Loucy (cell line): ENCODE results near the gene NFATC3.
A peak's percentile ranks its signal among the peaks of the same experiment; 100 is the strongest.

Experiments used
- H2AFZ ChIP-seq: fragments of 200-600 bp; sonication (generic); 2 replicates; pipeline ENCODE4 v1.6.0; 2016; ENCODE audit warnings: antibody characterized with exemption, mild to moderate bottlenecking, low read length, moderate library complexity
- H3F3A ChIP-seq: fragments of 200-600 bp; 2 replicates; pipeline ENCODE4 v1.6.0; 2016; ENCODE audit warnings: antibody characterized with exemption, low read depth, mild to moderate bottlenecking
- H3K27me3 ChIP-seq: fragments of 200-600 bp; sonication (generic); 2 replicates; pipeline ENCODE4 v1.6.1; 2014; ENCODE audit warnings: low read length, mild to moderate bottlenecking; ENCODE audit not compliant: insufficient read depth, poor library complexity, severe bottlenecking
- H3K36me3 ChIP-seq: fragments of 200-600 bp; sonication (generic); 2 replicates; pipeline ENCODE4 v1.6.1; 2016; ENCODE audit warnings: low read length; ENCODE audit not compliant: insufficient read depth
- H3K4me1 ChIP-seq: fragments of 200-600 bp; sonication (generic); 2 replicates; pipeline ENCODE4 v1.5.1; 2014; ENCODE audit warnings: low read length, mild to moderate bottlenecking; ENCODE audit not compliant: insufficient read depth, poor library complexity, severe bottlenecking
- H3K4me2 ChIP-seq: fragments of 200-600 bp; sonication (generic); 2 replicates; pipeline ENCODE4 v1.6.0; 2014; ENCODE audit warnings: antibody characterized with exemption, low read length, low read depth, mild to moderate bottlenecking; ENCODE audit not compliant: poor library complexity, severe bottlenecking
- H3K4me3 ChIP-seq: fragments of 200-600 bp; sonication (generic); 2 replicates; pipeline ENCODE4 v1.5.1; 2014; ENCODE audit warnings: low read length, mild to moderate bottlenecking, mixed read lengths; ENCODE audit not compliant: poor library complexity, severe bottlenecking
- H3K79me2 ChIP-seq: fragments of 200-600 bp; sonication (generic); 2 replicates; pipeline ENCODE4 v1.6.1; 2014; ENCODE audit warnings: low read length; ENCODE audit not compliant: insufficient read depth
- H3K9ac ChIP-seq: fragments of 200-600 bp; sonication (generic); 2 replicates; pipeline ENCODE4 v1.6.0; 2014; ENCODE audit warnings: mild to moderate bottlenecking, low read depth, low read length, moderate library complexity; ENCODE audit not compliant: poor library complexity, severe bottlenecking
- H3K9me2 ChIP-seq: fragments of 200-600 bp; sonication (generic); replicated peaks from 2 replicates; pipeline ENCODE4 v1.6.1; 2016; ENCODE audit warnings: low read depth, low read length, mixed read lengths
- H3K9me3 ChIP-seq: fragments of 200-600 bp; sonication (generic); 2 replicates; pipeline ENCODE4 v1.6.1; 2014; ENCODE audit warnings: mild to moderate bottlenecking, antibody characterized with exemption, low read length, low read depth; ENCODE audit not compliant: insufficient read depth
- H4K20me1 ChIP-seq: fragments of 200-600 bp; sonication (generic); 2 replicates; pipeline ENCODE4 v1.6.0; 2014; ENCODE audit warnings: antibody characterized with exemption, low read length, mild to moderate bottlenecking; ENCODE audit not compliant: insufficient read depth, poor library complexity, severe bottlenecking
- EZH2phosphoT487 ChIP-seq: fragments of 200-600 bp; IDR thresholded peaks from 2 replicates; pipeline ENCODE4 v1.6.1; 2018; ENCODE audit warnings: antibody characterized with exemption, mild to moderate bottlenecking, moderate library complexity, borderline replicate concordance
- TF ChIP-seq, protein P1 (sequence below): fragments of 200-600 bp; sonication (generic); conservative IDR thresholded peaks from 2 replicates; pipeline ENCODE4 v1.5.1; 2014; ENCODE audit warnings: mild to moderate bottlenecking, antibody characterized with exemption, low read length

NFATC3 gene

GRCh38 chr16:68274441-68274840, 189.3 kb downstream of the NFATC3 start:
- Histone ChIP-seq H3F3A (0 out of 2 replicates have a peak, but pooled peaks cover 2% of the 10 kb centered on the region), H3K4me2 (no peak overlapping the region), H4K20me1 (peaks cover 11% of the 10 kb centered on the region)

GRCh38 chr16:68275611-68276191, 190.5 kb downstream of the NFATC3 start:
- H4K20me1 ChIP-seq, result peaks cover 3% of the 10 kb centered on the region
- no peaks in the 10 kb centered on the region for H3K9me2 ChIP-seq
- peak overlapping the region; percentile 68 for H3K9ac ChIP-seq
- H3F3A ChIP-seq, result 0 out of 2 replicates have a peak, but pooled peaks cover 2% of the 10 kb centered on the region
- peaks cover 38% of the 10 kb centered on the region for H3K4me1 ChIP-seq
- TF ChIP-seq EZH2phosphoT487, result no peak
- TF ChIP-seq, protein P1, sequence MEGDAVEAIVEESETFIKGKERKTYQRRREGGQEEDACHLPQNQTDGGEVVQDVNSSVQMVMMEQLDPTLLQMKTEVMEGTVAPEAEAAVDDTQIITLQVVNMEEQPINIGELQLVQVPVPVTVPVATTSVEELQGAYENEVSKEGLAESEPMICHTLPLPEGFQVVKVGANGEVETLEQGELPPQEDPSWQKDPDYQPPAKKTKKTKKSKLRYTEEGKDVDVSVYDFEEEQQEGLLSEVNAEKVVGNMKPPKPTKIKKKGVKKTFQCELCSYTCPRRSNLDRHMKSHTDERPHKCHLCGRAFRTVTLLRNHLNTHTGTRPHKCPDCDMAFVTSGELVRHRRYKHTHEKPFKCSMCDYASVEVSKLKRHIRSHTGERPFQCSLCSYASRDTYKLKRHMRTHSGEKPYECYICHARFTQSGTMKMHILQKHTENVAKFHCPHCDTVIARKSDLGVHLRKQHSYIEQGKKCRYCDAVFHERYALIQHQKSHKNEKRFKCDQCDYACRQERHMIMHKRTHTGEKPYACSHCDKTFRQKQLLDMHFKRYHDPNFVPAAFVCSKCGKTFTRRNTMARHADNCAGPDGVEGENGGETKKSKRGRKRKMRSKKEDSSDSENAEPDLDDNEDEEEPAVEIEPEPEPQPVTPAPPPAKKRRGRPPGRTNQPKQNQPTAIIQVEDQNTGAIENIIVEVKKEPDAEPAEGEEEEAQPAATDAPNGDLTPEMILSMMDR, result no peak
- peak overlapping the region; percentile 15 for H3K4me3 ChIP-seq
- no peaks in the 10 kb centered on the region for H3K9me3 ChIP-seq
- H2AFZ ChIP-seq, result no peak overlapping the region
- no peaks in the 10 kb centered on the region for H3K27me3 ChIP-seq
- H3K4me2 ChIP-seq, result peak overlapping the region; percentile 41
- peaks cover 63% of the 10 kb centered on the region for H3K79me2 ChIP-seq
- H3K36me3 ChIP-seq, result peaks cover 15% of the 10 kb centered on the region; the same call in 1 of the 2 replicates

More at GRCh38 chr16:68274441-68274840, 189.3 kb downstream of the NFATC3 start:
- no peak for TF ChIP-seq EZH2phosphoT487
- no peak overlapping the region for H2AFZ ChIP-seq
- peaks cover 15% of the 10 kb centered on the region; the same call in 1 of the 2 replicates for H3K36me3 ChIP-seq
- H3K4me1 ChIP-seq, result peaks cover 38% of the 10 kb centered on the region
- no peak overlapping the region for H3K4me3 ChIP-seq
- H3K79me2 ChIP-seq, result peaks cover 67% of the 10 kb centered on the region
- H3K9ac ChIP-seq, result peak overlapping the region; percentile 68
- H3K27me3 ChIP-seq, result no peaks in the 10 kb centered on the region
- no peaks in the 10 kb centered on the region for H3K9me3 ChIP-seq
- H3K9me2 ChIP-seq, result no peaks in the 10 kb centered on the region

GRCh38 chr16:68276223-68276622, 191.1 kb downstream of the NFATC3 start:
- Histone ChIP-seq H3K4me3 (peak overlapping the region; percentile 15), H3K9ac (peak overlapping the region; percentile 68), H3K36me3 (peaks cover 15% of the 10 kb centered on the region; the same call in 1 of the 2 replicates), H4K20me1 (peaks cover 3% of the 10 kb centered on the region), H2AFZ (no peak overlapping the region), H3K27me3 (no peaks in the 10 kb centered on the region), H3K9me3 (no peaks in the 10 kb centered on the region), H3K9me2 (no peaks in the 10 kb centered on the region), H3F3A (0 out of 2 replicates have a peak, but pooled peaks cover 2% of the 10 kb centered on the region), H3K4me2 (peak overlapping the region; percentile 41), H3K4me1 (peaks cover 40% of the 10 kb centered on the region), H3K79me2 (peaks cover 62% of the 10 kb centered on the region)
- TF ChIP-seq EZH2phosphoT487, result no peak
- TF ChIP-seq, protein P1, result no peak
